Hepatocyte (in vitro differentiated cells): ENCODE data around the gene EHBP1. TPM values are rescaled to one million over a fixed set of nuclear protein-coding genes. Genes with fewer than 3 reads are reported as not detected.
A peak's percentile ranks its signal among the peaks of the same experiment; 100 is the strongest.

ENCODE experiments used
- DNase-seq: peaks from one replicate; pipeline ENCODE4 v3.0.0-alpha.2; 2016; ENCODE audit warnings: low spot score
- H2AFZ ChIP-seq: fragments of 200-600 bp; sonication (generic); 2 replicates; pipeline ENCODE4 v1.6.0; 2016; ENCODE audit warnings: antibody characterized with exemption, mild to moderate bottlenecking
- H3K27ac ChIP-seq: fragments of 200-600 bp; sonication (generic); 2 replicates; pipeline ENCODE4 v1.5.1; 2016; ENCODE audit warnings: mild to moderate bottlenecking
- H3K27me3 ChIP-seq: fragments of 200-600 bp; sonication (generic); 2 replicates; pipeline ENCODE4 v1.6.1; 2016
- H3K36me3 ChIP-seq: fragments of 200-600 bp; sonication (generic); replicated peaks from 2 replicates; pipeline ENCODE4 v1.5.1; 2016; ENCODE audit warnings: low read depth; ENCODE audit not compliant: insufficient read depth
- H3K4me1 ChIP-seq: fragments of 200-600 bp; sonication (generic); 2 replicates; pipeline ENCODE4 v1.5.1; 2016; ENCODE audit warnings: mild to moderate bottlenecking, moderate library complexity; ENCODE audit not compliant: insufficient read depth
- H3K4me2 ChIP-seq: fragments of 200-600 bp; sonication (generic); 2 replicates; pipeline ENCODE4 v1.6.0; 2016
- H3K4me3 ChIP-seq: fragments of 200-600 bp; sonication (generic); 2 replicates; pipeline ENCODE4 v1.5.1; 2016; ENCODE audit warnings: mild to moderate bottlenecking
- H3K79me2 ChIP-seq: fragments of 200-600 bp; sonication (generic); 2 replicates; pipeline ENCODE4 v1.6.0; 2017; ENCODE audit warnings: mild to moderate bottlenecking
- H3K9me2 ChIP-seq: fragments of 200-600 bp; sonication (generic); replicated peaks from 2 replicates; pipeline ENCODE4 v1.6.0; 2017; ENCODE audit warnings: mild to moderate bottlenecking; ENCODE audit not compliant: insufficient read depth
- H3K9me3 ChIP-seq: fragments of 200-600 bp; sonication (generic); 2 replicates; pipeline ENCODE4 v1.5.1; 2016; ENCODE audit warnings: low read depth, mild to moderate bottlenecking
- H4K20me1 ChIP-seq: fragments of 200-600 bp; sonication (generic); 2 replicates; pipeline ENCODE4 v1.6.0; 2016; ENCODE audit warnings: mild to moderate bottlenecking; ENCODE audit not compliant: insufficient read depth, poor library complexity, severe bottlenecking
- EZH2 ChIP-seq: fragments of 200-600 bp; sonication (generic); IDR thresholded peaks from 2 replicates; pipeline ENCODE4 v1.6.1; 2016; ENCODE audit warnings: antibody characterized with exemption, mild to moderate bottlenecking, borderline replicate concordance
- EZH2phosphoT487 ChIP-seq: fragments of 200-600 bp; sonication (generic); IDR thresholded peaks from one replicate; pipeline ENCODE4 v1.6.1; 2018; ENCODE audit warnings: antibody characterized with exemption, mild to moderate bottlenecking, low read depth, moderate library complexity; ENCODE audit not compliant: unreplicated experiment, severe bottlenecking
- WGBS: methylation state at CpG from one replicate; pipeline ENCODE4 v1.1.6; 2016; ENCODE audit warnings: low lambda C conversion rate; ENCODE audit errors: missing lambda C conversion rate; 5-methylcytosine and 5-hydroxymethylcytosine counted together
- polyA plus RNA-seq: library from polyadenylated mRNA; unstranded; fragments of >200 nt; fragmentation: Nextera tagmentation; extraction: Ambion mirVana; gene quantifications from 2 replicates; pipeline ENCODE4 v1.2.1, GENCODE V29; 2016
- total RNA-seq: library from RNA; depleted of rRNA; stranded (reverse); fragments of >200 nt; gene quantifications from 2 replicates; pipeline ENCODE4 v1.2.3, GENCODE V29; 2014
- TF ChIP-seq, protein P1 (sequence below): fragments of 200-600 bp; sonication (generic); IDR thresholded peaks from 2 replicates; pipeline ENCODE4 v1.5.1; 2016; ENCODE audit warnings: antibody characterized with exemption, mild to moderate bottlenecking; ENCODE audit not compliant: poor library complexity

The EHBP1 gene
- total and polyA plus RNA-seq, 2 experiments from 2014 or later, result 11.4 to 34.6 TPM

DNA sequence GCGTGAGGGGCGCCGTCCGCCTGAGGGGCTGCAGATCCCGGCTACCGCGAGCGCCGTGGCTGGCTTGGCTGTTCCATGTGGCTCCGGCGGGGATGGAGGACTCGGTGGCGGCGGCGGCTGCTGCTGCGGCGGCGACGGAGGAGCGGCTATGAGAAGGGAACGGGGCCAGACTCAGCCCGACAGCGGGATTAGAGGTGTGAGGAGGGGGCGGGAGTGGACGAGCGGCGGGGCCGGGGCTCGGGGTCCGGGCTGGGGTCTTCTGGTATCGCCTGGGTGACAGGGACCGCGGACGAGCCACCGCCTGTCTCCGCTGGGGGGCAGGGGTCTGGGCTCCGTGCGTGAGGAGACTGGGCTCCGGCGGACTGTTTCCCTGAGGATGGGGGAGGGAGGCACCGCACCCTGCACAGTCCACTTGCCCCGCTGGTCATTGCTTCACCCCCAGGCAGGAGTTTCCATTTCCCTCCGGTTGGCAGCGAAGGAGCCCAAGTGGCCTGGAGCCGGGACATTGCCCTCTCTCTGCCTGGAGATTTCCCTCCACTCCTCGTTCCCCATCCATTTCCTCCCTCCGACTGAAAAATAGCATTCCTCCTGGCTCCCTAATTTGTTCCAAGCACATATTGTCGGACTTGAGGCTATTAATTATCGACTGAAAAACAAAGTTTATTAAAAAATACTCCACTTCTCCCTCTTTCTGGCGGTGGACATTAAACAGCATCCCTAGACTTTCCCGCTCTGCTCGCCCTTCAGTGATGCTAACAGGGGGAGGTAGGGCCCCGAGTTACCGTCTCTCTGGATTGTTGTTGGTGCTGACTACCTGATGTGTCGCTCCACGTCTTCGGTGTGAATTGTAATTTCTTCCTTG, 577 bp downstream of the EHBP1 start:
- peak overlapping the region; percentile 85 for H3K27ac ChIP-seq
- H3K4me3 ChIP-seq, result peak overlapping the region; percentile 61
- peak; percentile 79 for DNase-seq
- no peaks in the 10 kb centered on the region for H3K27me3 ChIP-seq
- no peak for TF ChIP-seq EZH2
- TF ChIP-seq, protein P1, sequence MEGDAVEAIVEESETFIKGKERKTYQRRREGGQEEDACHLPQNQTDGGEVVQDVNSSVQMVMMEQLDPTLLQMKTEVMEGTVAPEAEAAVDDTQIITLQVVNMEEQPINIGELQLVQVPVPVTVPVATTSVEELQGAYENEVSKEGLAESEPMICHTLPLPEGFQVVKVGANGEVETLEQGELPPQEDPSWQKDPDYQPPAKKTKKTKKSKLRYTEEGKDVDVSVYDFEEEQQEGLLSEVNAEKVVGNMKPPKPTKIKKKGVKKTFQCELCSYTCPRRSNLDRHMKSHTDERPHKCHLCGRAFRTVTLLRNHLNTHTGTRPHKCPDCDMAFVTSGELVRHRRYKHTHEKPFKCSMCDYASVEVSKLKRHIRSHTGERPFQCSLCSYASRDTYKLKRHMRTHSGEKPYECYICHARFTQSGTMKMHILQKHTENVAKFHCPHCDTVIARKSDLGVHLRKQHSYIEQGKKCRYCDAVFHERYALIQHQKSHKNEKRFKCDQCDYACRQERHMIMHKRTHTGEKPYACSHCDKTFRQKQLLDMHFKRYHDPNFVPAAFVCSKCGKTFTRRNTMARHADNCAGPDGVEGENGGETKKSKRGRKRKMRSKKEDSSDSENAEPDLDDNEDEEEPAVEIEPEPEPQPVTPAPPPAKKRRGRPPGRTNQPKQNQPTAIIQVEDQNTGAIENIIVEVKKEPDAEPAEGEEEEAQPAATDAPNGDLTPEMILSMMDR, result peak; percentile 40
- H3K9me2 ChIP-seq, result no peaks in the 10 kb centered on the region
- peaks cover 20% of the 10 kb centered on the region for H3K4me1 ChIP-seq
- H4K20me1 ChIP-seq, result no peaks in the 10 kb centered on the region
- 1% methylated on average over 31 of the region's 57 CpGs for WGBS
- H3K36me3 ChIP-seq, result no peaks in the 10 kb centered on the region
- no peaks in the 10 kb centered on the region for H3K9me3 ChIP-seq
- peak overlapping the region; percentile 87 for H3K4me2 ChIP-seq
- peak overlapping the region; percentile 57 for H2AFZ ChIP-seq
- peaks cover 49% of the 10 kb centered on the region for H3K79me2 ChIP-seq

DNA sequence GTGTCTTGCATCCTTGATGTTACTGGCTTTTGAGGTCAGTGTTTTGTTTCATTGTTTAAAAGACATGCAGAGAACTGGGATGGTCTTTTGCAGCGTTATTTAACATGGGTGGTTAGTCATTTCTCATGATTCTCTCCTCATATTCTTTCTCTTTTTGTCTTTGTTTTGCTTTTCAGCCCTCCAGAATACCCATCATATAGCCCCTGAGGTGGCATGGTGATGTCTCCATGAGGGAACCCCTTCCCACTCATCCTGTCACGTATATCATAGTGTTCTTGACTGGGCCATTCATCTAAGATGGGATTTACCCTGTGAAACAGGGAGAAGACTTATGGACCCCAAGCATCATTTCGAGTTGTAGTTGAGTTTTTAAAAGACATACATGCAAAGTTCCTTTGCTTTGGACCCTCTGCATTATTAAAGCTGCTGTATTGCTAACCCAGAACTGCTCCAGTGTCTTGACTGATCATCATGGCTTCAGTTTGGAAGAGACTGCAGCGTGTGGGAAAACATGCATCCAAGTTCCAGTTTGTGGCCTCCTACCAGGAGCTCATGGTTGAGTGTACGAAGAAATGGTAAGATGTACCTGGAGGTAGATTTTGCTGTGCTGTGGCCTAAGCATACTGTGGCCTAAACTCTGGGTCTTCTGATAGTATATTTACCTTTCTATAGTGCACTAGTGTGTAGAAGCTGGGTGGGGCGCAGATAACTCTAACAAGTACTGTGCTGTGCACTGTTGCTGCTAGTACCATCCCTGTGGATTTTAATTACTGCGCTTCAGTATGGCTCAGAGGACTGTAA, 1.4 kb downstream of the EHBP1 start:
- Histone ChIP-seq H3K27me3 (no peaks in the 10 kb centered on the region), H2AFZ (peak overlapping the region; percentile 57), H3K9me2 (no peaks in the 10 kb centered on the region), H3K27ac (peak overlapping the region; percentile 85), H3K36me3 (no peaks in the 10 kb centered on the region), H3K4me3 (peak overlapping the region; percentile 61), H3K4me1 (peaks cover 20% of the 10 kb centered on the region), H3K79me2 (peaks cover 56% of the 10 kb centered on the region), H3K9me3 (no peaks in the 10 kb centered on the region), H3K4me2 (peak overlapping the region; percentile 87), H4K20me1 (no peaks in the 10 kb centered on the region)
- DNase-seq, result no peak
- no peak for TF ChIP-seq EZH2phosphoT487
- TF ChIP-seq, protein P1, result no peak
- WGBS, result 70% methylated on average over 7 of the region's 7 CpGs

DNA sequence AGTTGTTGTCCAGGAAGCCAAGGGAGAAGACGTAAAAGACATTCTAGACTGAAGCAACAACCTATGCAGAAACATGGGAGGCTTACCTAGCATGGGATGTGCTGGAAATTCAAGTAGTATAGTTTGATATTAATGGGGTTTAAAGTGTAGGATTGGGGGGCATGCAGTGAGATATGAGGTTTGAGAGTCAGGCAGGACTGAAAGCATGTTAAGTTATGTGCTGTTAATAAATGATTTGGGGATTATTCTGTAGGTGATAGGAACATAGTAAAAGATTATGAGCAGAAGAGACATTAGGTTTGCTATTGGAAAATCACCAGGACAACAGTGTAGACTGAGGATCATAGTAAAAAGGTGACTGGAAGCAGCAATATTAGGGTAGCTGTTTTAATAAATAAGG, 3.2 kb downstream of the EHBP1 start:
- no peak for DNase-seq
- Histone ChIP-seq H3K4me2 (peak overlapping the region; percentile 87), H3K79me2 (peaks cover 74% of the 10 kb centered on the region), H3K36me3 (no peaks in the 10 kb centered on the region), H3K9me2 (no peaks in the 10 kb centered on the region), H2AFZ (no peak overlapping the region), H3K4me3 (no peak overlapping the region), H3K27ac (no peak overlapping the region), H4K20me1 (no peaks in the 10 kb centered on the region), H3K4me1 (peaks cover 20% of the 10 kb centered on the region), H3K27me3 (no peaks in the 10 kb centered on the region), H3K9me3 (no peaks in the 10 kb centered on the region)
- TF ChIP-seq, protein P1, result no peak
- no peak for TF ChIP-seq EZH2phosphoT487
- TF ChIP-seq EZH2, result no peak
- WGBS, result 86% methylated on average over 1 of the region's 1 CpG
